Measurements from ENCODE around the gene ARHGEF1.

Gene ARHGEF1

GRCh38 chr19:41883821-41884733 is 1.1 kb downstream of the ARHGEF1 start:
- peak overlapping the region; percentile 82 for H3K4me3 ChIP-seq (replicated peaks; ENCODE audit: low read depth, low read length)
- TF ChIP-seq CTCF (IDR thresholded peaks at IDR 0.05; ENCODE audit: low read depth, low read length, missing control alignments): no peak
- DNase-seq (ENCODE audit: extremely low read depth, low read depth): peak; percentile 71

- no peak for TF ChIP-seq CTCF (IDR thresholded peaks at IDR 0.05; ENCODE audit: low read depth, low read length, missing control alignments)
- H3K4me3 ChIP-seq (replicated peaks; ENCODE audit: low read depth, low read length): no peak overlapping the region
- no peak for DNase-seq (ENCODE audit: extremely low read depth, low read depth)
Observed at GRCh38 chr19:41886761-41887710, 4.1 kb downstream of the ARHGEF1 start.

- DNase-seq (ENCODE audit: extremely low read depth, low read depth): no peak
- no peak for TF ChIP-seq CTCF (IDR thresholded peaks at IDR 0.05; ENCODE audit: low read depth, low read length, missing control alignments)
- H3K4me3 ChIP-seq (replicated peaks; ENCODE audit: low read depth, low read length): no peak overlapping the region
Observed at GRCh38 chr19:41887711-41888382, 4.9 kb downstream of the ARHGEF1 start.

- DNase-seq (ENCODE audit: extremely low read depth, low read depth): no peak
- no peak for TF ChIP-seq CTCF (IDR thresholded peaks at IDR 0.05; ENCODE audit: low read depth, low read length, missing control alignments)
- no peak overlapping the region for H3K4me3 ChIP-seq (replicated peaks; ENCODE audit: low read depth, low read length)
Observed at GRCh38 chr19:41888926-41889325, 5.9 kb downstream of the ARHGEF1 start.

GRCh38 chr19:41889896-41890295 is 6.9 kb downstream of the ARHGEF1 start:
- no peak overlapping the region for H3K4me3 ChIP-seq (replicated peaks; ENCODE audit: low read depth, low read length)
- no peak for TF ChIP-seq CTCF (IDR thresholded peaks at IDR 0.05; ENCODE audit: low read depth, low read length, missing control alignments)
- no peak for DNase-seq (ENCODE audit: extremely low read depth, low read depth)

GRCh38 chr19:41890936-41891335 is 8.0 kb downstream of the ARHGEF1 start:
- no peak for TF ChIP-seq CTCF (IDR thresholded peaks at IDR 0.05; ENCODE audit: low read depth, low read length, missing control alignments)
- H3K4me3 ChIP-seq (replicated peaks; ENCODE audit: low read depth, low read length): no peak overlapping the region
- DNase-seq (ENCODE audit: extremely low read depth, low read depth): no peak
